ENCODE data around the gene DEFB132. TPM values are rescaled to one million over a fixed set of nuclear protein-coding genes. Genes with fewer than 3 reads are reported as not detected.

The DEFB132 gene, protein sequence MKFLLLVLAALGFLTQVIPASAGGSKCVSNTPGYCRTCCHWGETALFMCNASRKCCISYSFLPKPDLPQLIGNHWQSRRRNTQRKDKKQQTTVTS
- polyA plus RNA-seq (2012; rRNA removed) = not detected in 2 replicates
- not detected in 2 replicates for polyA plus RNA-seq (2012; cell fraction: cytosol; rRNA removed)
- polyA plus RNA-seq (2012; cell fraction: nucleus; rRNA removed) = not detected in 2 replicates

DNA sequence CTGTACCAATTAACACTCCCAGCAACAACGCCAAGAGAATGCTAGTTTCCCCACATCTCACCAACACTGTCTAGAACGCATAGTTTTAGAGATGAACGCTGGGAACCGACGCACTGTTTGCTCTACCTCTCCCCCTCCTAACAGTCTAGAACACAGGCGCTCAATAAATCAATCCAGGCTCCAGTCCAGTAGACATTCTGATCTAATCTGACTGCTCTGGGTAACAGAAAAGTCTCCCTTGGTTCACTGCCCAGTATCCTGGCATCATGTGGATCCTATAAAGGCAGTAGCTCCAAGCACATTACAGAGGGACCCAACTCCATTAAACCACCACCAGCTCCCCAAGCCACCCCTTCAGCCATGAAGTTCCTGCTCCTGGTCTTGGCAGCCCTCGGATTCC, at the start of gene DEFB132:
Gene DEFB132 (plus strand): TSS at position 306 of the 400 bp plus-strand sequence. CDS start 55 bp downstream, at position 361.
- Histone ChIP-seq H3K4me3 (ENCODE audit: low read depth in 2 of 2, low read length in 1 of 2) (no peak within 1 kb of the TSS), H3K9ac (no peak within 1 kb of the TSS), H4K20me1 (ENCODE audit: insufficient read depth) (no peaks in the 10 kb centered on the region), H3K4me1 (ENCODE audit: control insufficient read depth in 1 of 2, insufficient read depth in 2 of 2, low read depth in 1 of 2, low read length in 1 of 2) (peaks cover 0 to 12% of the 10 kb centered on the region in 2 experiments; a peak in 1 of 4 replicates), H3K36me3 (replicated peaks in 1 of 2; ENCODE audit: control insufficient read depth in 1 of 2, insufficient read depth in 2 of 2, low read length in 1 of 2) (no peaks in the 10 kb centered on the region), H3K27ac (ENCODE audit: low read depth in 2 of 2, low read length in 1 of 2) (no peak within 1 kb of the TSS; a peak in 1 of 4 replicates), H3K4me2 (no peak within 1 kb of the TSS), H3K9me3 (no peaks in the 10 kb centered on the region), H3K79me2 (ENCODE audit: insufficient read depth) (no peaks in the 10 kb centered on the region), H2AFZ (ENCODE audit: low read depth) (no peak within 1 kb of the TSS), H3F3A (replicated peaks; ENCODE audit: insufficient read depth) (no peaks in the 10 kb centered on the region), H3K27me3 (ENCODE audit: insufficient read depth) (peaks cover 14% of the 10 kb centered on the region; the same call in 1 of the 2 replicates), H3K9me2 (no peaks in the 10 kb centered on the region)
- peak; percentile 39 for TF ChIP-seq CHD2 (IDR thresholded peaks at IDR 0.05; ENCODE audit: low read length, partially characterized antibody)
- TF ChIP-seq, protein P1, sequence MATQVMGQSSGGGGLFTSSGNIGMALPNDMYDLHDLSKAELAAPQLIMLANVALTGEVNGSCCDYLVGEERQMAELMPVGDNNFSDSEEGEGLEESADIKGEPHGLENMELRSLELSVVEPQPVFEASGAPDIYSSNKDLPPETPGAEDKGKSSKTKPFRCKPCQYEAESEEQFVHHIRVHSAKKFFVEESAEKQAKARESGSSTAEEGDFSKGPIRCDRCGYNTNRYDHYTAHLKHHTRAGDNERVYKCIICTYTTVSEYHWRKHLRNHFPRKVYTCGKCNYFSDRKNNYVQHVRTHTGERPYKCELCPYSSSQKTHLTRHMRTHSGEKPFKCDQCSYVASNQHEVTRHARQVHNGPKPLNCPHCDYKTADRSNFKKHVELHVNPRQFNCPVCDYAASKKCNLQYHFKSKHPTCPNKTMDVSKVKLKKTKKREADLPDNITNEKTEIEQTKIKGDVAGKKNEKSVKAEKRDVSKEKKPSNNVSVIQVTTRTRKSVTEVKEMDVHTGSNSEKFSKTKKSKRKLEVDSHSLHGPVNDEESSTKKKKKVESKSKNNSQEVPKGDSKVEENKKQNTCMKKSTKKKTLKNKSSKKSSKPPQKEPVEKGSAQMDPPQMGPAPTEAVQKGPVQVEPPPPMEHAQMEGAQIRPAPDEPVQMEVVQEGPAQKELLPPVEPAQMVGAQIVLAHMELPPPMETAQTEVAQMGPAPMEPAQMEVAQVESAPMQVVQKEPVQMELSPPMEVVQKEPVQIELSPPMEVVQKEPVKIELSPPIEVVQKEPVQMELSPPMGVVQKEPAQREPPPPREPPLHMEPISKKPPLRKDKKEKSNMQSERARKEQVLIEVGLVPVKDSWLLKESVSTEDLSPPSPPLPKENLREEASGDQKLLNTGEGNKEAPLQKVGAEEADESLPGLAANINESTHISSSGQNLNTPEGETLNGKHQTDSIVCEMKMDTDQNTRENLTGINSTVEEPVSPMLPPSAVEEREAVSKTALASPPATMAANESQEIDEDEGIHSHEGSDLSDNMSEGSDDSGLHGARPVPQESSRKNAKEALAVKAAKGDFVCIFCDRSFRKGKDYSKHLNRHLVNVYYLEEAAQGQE (IDR thresholded peaks at IDR 0.05; ENCODE audit: low read depth, low read length) = no peak
- 0 out of 4 replicates have a peak, but pooled peaks of 1 of the 2 experiments have one; percentile 15 for TF ChIP-seq EP300 (IDR thresholded peaks at IDR 0.05; ENCODE audit: borderline replicate concordance in 1 of 2, low read depth in 1 of 2, low read length in 1 of 2)
- TF ChIP-seq RAD21 (IDR thresholded peaks at IDR 0.05; ENCODE audit: low read length) = no peak
- TF ChIP-seq, protein P2, sequence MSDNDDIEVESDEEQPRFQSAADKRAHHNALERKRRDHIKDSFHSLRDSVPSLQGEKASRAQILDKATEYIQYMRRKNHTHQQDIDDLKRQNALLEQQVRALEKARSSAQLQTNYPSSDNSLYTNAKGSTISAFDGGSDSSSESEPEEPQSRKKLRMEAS (IDR thresholded peaks at IDR 0.05; ENCODE audit: low read depth) = no peak
- TF ChIP-seq FOSL2 (IDR thresholded peaks at IDR 0.05; ENCODE audit: borderline replicate concordance, low read depth) = no peak
- ChIA-PET CTCF (interaction anchor here (0.6 to 2.5 kb wide), 2 partner anchors 9 to 13 kb away, joined by 3 to 16 read pairs; no protein-coding TSS in a partner anchor), POLR2A (no interaction called here)
- WGBS (ENCODE audit: low lambda C conversion rate) = 32% methylated on average over 7 of the region's 7 CpGs
- peak; percentile 56 for DNase-seq

DNA sequence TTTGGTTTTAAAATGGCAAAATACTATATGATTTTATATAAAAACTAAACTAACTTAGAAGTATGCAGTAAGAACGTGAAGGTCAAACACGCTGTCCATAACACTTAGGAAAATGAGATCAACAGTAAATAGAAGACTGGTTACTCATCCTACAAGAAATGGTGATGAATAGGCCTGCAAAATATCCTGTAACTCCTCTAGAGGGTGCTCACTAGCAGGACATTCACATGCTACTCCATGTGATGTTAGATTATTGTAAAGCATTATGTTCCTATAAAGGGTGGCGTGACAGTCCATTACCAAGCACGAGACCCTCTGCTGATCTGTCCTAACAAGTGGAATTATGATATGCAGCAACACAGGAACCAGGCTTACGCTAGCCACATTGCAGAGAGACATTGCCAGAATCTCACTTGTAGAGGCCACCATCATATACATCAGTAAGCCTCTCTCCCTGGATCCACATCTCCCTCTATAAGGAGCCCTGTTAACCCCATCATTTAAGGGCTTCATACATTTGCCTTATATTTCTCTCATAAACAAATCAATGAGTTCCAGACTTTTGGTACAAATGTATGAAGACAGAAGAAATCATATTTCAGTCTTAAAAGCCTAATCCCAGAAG, 48.5 kb upstream of the DEFB132 start:
- H3K4me1 ChIP-seq (ENCODE audit: control insufficient read depth in 1 of 2, insufficient read depth in 2 of 2, low read depth in 1 of 2, low read length in 1 of 2) = no peaks in the 10 kb centered on the region
- no peaks in the 10 kb centered on the region for H3K27me3 ChIP-seq (ENCODE audit: insufficient read depth)
- H4K20me1 ChIP-seq (ENCODE audit: insufficient read depth) = no peaks in the 10 kb centered on the region
- H3K27ac ChIP-seq (ENCODE audit: low read depth in 2 of 2, low read length in 1 of 2) = no peak overlapping the region
- TF ChIP-seq POLR2AphosphoS5 (IDR thresholded peaks at IDR 0.05; ENCODE audit: low read depth, low read length) (no peak), SMC3 (IDR thresholded peaks at IDR 0.05; ENCODE audit: low read depth, low read length) (peak; percentile 66), MXI1 (IDR thresholded peaks at IDR 0.05; ENCODE audit: low read depth, low read length) (peak; percentile 57; the same call in 1 of the 2 replicates), RFX5 (IDR thresholded peaks at IDR 0.05; ENCODE audit: low read length) (no peak), RAD21 (IDR thresholded peaks at IDR 0.05; ENCODE audit: low read length) (peak; percentile 83), FOSL2 (IDR thresholded peaks at IDR 0.05; ENCODE audit: borderline replicate concordance, low read depth) (0 out of 2 replicates have a peak, but pooled peaks have one; percentile 34)
- TF ChIP-seq, protein P3, sequence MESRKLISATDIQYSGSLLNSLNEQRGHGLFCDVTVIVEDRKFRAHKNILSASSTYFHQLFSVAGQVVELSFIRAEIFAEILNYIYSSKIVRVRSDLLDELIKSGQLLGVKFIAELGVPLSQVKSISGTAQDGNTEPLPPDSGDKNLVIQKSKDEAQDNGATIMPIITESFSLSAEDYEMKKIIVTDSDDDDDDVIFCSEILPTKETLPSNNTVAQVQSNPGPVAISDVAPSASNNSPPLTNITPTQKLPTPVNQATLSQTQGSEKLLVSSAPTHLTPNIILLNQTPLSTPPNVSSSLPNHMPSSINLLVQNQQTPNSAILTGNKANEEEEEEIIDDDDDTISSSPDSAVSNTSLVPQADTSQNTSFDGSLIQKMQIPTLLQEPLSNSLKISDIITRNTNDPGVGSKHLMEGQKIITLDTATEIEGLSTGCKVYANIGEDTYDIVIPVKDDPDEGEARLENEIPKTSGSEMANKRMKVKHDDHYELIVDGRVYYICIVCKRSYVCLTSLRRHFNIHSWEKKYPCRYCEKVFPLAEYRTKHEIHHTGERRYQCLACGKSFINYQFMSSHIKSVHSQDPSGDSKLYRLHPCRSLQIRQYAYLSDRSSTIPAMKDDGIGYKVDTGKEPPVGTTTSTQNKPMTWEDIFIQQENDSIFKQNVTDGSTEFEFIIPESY (IDR thresholded peaks at IDR 0.05; ENCODE audit: borderline replicate concordance, low read depth) = no peak
- TF ChIP-seq, protein P4, sequence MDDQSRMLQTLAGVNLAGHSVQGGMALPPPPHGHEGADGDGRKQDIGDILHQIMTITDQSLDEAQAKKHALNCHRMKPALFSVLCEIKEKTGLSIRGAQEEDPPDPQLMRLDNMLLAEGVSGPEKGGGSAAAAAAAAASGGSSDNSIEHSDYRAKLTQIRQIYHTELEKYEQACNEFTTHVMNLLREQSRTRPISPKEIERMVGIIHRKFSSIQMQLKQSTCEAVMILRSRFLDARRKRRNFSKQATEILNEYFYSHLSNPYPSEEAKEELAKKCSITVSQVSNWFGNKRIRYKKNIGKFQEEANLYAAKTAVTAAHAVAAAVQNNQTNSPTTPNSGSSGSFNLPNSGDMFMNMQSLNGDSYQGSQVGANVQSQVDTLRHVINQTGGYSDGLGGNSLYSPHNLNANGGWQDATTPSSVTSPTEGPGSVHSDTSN (IDR thresholded peaks at IDR 0.05) = peak; percentile 34; the same call in 1 of the 2 replicates
- TF ChIP-seq, protein P5, sequence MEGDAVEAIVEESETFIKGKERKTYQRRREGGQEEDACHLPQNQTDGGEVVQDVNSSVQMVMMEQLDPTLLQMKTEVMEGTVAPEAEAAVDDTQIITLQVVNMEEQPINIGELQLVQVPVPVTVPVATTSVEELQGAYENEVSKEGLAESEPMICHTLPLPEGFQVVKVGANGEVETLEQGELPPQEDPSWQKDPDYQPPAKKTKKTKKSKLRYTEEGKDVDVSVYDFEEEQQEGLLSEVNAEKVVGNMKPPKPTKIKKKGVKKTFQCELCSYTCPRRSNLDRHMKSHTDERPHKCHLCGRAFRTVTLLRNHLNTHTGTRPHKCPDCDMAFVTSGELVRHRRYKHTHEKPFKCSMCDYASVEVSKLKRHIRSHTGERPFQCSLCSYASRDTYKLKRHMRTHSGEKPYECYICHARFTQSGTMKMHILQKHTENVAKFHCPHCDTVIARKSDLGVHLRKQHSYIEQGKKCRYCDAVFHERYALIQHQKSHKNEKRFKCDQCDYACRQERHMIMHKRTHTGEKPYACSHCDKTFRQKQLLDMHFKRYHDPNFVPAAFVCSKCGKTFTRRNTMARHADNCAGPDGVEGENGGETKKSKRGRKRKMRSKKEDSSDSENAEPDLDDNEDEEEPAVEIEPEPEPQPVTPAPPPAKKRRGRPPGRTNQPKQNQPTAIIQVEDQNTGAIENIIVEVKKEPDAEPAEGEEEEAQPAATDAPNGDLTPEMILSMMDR (IDR thresholded peaks at IDR 0.05) = peak; percentile 69
- TF ChIP-seq, protein P2 (IDR thresholded peaks at IDR 0.05; ENCODE audit: low read depth) = 0 out of 2 replicates have a peak, but pooled peaks have one; percentile 16
- 6% methylated on average over 5 of the region's 5 CpGs for WGBS (ENCODE audit: low lambda C conversion rate)
- no peak overlapping the region; a peak in 1 of 4 replicates for H3K4me3 ChIP-seq (ENCODE audit: low read depth in 2 of 2, low read length in 1 of 2)
- POLR2A ChIA-PET = no interaction called here
- CTCF ChIA-PET = interaction anchor here (0.8 to 5.4 kb wide), 7 partner anchors 39 to 121 kb away, joined by 3 to 30 read pairs (median 4); no protein-coding TSS in a partner anchor
- no peaks in the 10 kb centered on the region for H3K36me3 ChIP-seq (replicated peaks in 1 of 2; ENCODE audit: control insufficient read depth in 1 of 2, insufficient read depth in 2 of 2, low read length in 1 of 2)
- H3F3A ChIP-seq (replicated peaks; ENCODE audit: insufficient read depth) = no peaks in the 10 kb centered on the region
- no peak overlapping the region; the same call in 1 of the 2 replicates for H2AFZ ChIP-seq (ENCODE audit: low read depth)
- no peaks in the 10 kb centered on the region for H3K9me3 ChIP-seq
- peak; percentile 41 for DNase-seq
- no peaks in the 10 kb centered on the region for H3K79me2 ChIP-seq (ENCODE audit: insufficient read depth)
- H3K9ac ChIP-seq = no peak overlapping the region
- no peaks in the 10 kb centered on the region for H3K9me2 ChIP-seq
- H3K4me2 ChIP-seq = no peak overlapping the region
